Measurements from ENCODE around the gene ZNF398.

Gene ZNF398

GRCh38 chr7:149181450-149181790, 34.2 kb downstream of the ZNF398 start:
- H3K27ac ChIP-seq (ENCODE audit: low read length): no peak overlapping the region
- no peak overlapping the region for H3K4me3 ChIP-seq (ENCODE audit: low read length)
- TF ChIP-seq EZH2phosphoT487 (IDR thresholded peaks at IDR 0.05; ENCODE audit: low read depth): no peak
- no peak for TF ChIP-seq CTCF (IDR thresholded peaks at IDR 0.05; ENCODE audit: low read depth, low read length)
- H3K79me2 ChIP-seq (ENCODE audit: low read length): no peaks in the 10 kb centered on the region
- H4K20me1 ChIP-seq (ENCODE audit: insufficient read depth, low read length): no peaks in the 10 kb centered on the region
- no peak overlapping the region for H2AFZ ChIP-seq (ENCODE audit: low read depth, low read length)
- no peaks in the 10 kb centered on the region for H3K9me3 ChIP-seq (ENCODE audit: insufficient read depth, low read length)
- peaks cover 53% of the 10 kb centered on the region for H3K36me3 ChIP-seq (replicated peaks; ENCODE audit: low read depth, low read length)
- no peak overlapping the region for H3K9ac ChIP-seq (ENCODE audit: low read length)
- H3K27me3 ChIP-seq (ENCODE audit: low read depth, low read length): no peaks in the 10 kb centered on the region
- H3K4me1 ChIP-seq (ENCODE audit: low read length): no peaks in the 10 kb centered on the region
- H3K4me2 ChIP-seq (ENCODE audit: low read length): no peak overlapping the region

DNA sequence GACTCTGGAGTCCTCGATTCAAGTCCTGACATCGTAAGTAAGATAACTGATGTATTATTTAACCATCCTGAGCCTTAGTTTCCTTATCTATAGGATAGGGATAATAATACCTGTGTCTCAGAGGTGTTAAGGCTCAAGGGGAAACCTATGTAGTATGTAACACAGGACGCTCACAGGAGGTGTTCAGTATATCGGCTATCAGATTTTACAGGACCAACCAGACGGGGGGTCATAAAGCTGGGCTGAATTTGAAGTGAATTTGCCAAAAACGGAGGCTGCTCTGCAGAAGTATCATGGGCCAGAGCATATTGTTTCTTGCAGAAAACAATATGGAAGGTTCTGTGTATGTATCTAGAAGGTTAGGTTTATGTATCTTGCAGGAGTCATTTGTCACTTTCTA, 37.0 kb downstream of the ZNF398 start:
- H3K79me2 ChIP-seq (ENCODE audit: low read length): no peaks in the 10 kb centered on the region
- H3K27me3 ChIP-seq (ENCODE audit: low read depth, low read length): no peaks in the 10 kb centered on the region
- TF ChIP-seq EZH2phosphoT487 (IDR thresholded peaks at IDR 0.05; ENCODE audit: low read depth) (no peak), CTCF (IDR thresholded peaks at IDR 0.05; ENCODE audit: low read depth, low read length) (no peak)
- no peaks in the 10 kb centered on the region for H4K20me1 ChIP-seq (ENCODE audit: insufficient read depth, low read length)
- H3K9me3 ChIP-seq (ENCODE audit: insufficient read depth, low read length): no peaks in the 10 kb centered on the region
- no peak overlapping the region for H3K9ac ChIP-seq (ENCODE audit: low read length)
- H3K4me1 ChIP-seq (ENCODE audit: low read length): no peaks in the 10 kb centered on the region
- peaks cover 37% of the 10 kb centered on the region for H3K36me3 ChIP-seq (replicated peaks; ENCODE audit: low read depth, low read length)
- H3K4me2 ChIP-seq (ENCODE audit: low read length): no peak overlapping the region
- H2AFZ ChIP-seq (ENCODE audit: low read depth, low read length): no peak overlapping the region
- H3K4me3 ChIP-seq (ENCODE audit: low read length): no peak overlapping the region
- H3K27ac ChIP-seq (ENCODE audit: low read length): no peak overlapping the region

DNA sequence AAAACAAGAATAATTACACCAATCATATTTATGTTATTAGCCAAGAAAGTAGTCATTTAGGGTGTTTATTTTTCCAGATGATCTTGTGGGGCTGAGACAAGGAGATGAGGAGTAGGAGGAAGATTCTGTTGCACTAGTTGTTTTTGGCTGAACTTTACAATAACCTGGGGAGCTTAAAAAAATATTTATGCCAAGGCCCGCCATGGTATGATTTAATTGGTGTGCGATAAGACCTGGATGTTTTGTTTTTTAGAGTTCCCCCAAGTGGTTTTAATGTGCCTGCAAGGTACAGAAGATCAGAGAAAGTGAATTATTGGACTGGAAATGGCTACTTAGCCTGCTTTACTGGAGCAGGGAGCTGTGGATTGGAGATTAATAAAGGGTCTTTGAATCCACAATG, 41.0 kb downstream of the ZNF398 start:
- H4K20me1 ChIP-seq (ENCODE audit: insufficient read depth, low read length): no peaks in the 10 kb centered on the region
- no peak overlapping the region for H3K9ac ChIP-seq (ENCODE audit: low read length)
- no peaks in the 10 kb centered on the region for H3K9me3 ChIP-seq (ENCODE audit: insufficient read depth, low read length)
- H3K27me3 ChIP-seq (ENCODE audit: low read depth, low read length): no peaks in the 10 kb centered on the region; the same call in 1 of the 2 replicates
- H2AFZ ChIP-seq (ENCODE audit: low read depth, low read length): no peak overlapping the region
- no peak overlapping the region for H3K4me2 ChIP-seq (ENCODE audit: low read length)
- H3K27ac ChIP-seq (ENCODE audit: low read length): no peak overlapping the region
- H3K79me2 ChIP-seq (ENCODE audit: low read length): no peaks in the 10 kb centered on the region
- peaks cover 18% of the 10 kb centered on the region for H3K4me1 ChIP-seq (ENCODE audit: low read length)
- TF ChIP-seq EZH2phosphoT487 (IDR thresholded peaks at IDR 0.05; ENCODE audit: low read depth): no peak
- TF ChIP-seq CTCF (IDR thresholded peaks at IDR 0.05; ENCODE audit: low read depth, low read length): no peak
- no peak overlapping the region for H3K4me3 ChIP-seq (ENCODE audit: low read length)
- H3K36me3 ChIP-seq (replicated peaks; ENCODE audit: low read depth, low read length): peaks cover 5% of the 10 kb centered on the region

- Histone ChIP-seq H3K9ac (ENCODE audit: low read length) (no peak overlapping the region), H4K20me1 (ENCODE audit: insufficient read depth, low read length) (no peaks in the 10 kb centered on the region), H3K27me3 (ENCODE audit: low read depth, low read length) (no peaks in the 10 kb centered on the region; the same call in 1 of the 2 replicates), H3K4me2 (ENCODE audit: low read length) (no peak overlapping the region), H3K9me3 (ENCODE audit: insufficient read depth, low read length) (no peaks in the 10 kb centered on the region), H3K27ac (ENCODE audit: low read length) (no peak overlapping the region), H3K4me3 (ENCODE audit: low read length) (no peak overlapping the region), H3K79me2 (ENCODE audit: low read length) (no peaks in the 10 kb centered on the region), H2AFZ (ENCODE audit: low read depth, low read length) (no peak overlapping the region), H3K4me1 (ENCODE audit: low read length) (peaks cover 21% of the 10 kb centered on the region), H3K36me3 (replicated peaks; ENCODE audit: low read depth, low read length) (peaks cover 5% of the 10 kb centered on the region)
- TF ChIP-seq EZH2phosphoT487 (IDR thresholded peaks at IDR 0.05; ENCODE audit: low read depth) (no peak), CTCF (IDR thresholded peaks at IDR 0.05; ENCODE audit: low read depth, low read length) (no peak)
Observed at GRCh38 chr7:149188637-149189259, 41.5 kb downstream of the ZNF398 start.

Measured in OCI-LY3 (cell line).